Hypothalamus (tissue), 51 donors: ENCODE data around the gene IGFN1.

Experiments used
- DNase-seq, 51 donors: peaks; one replicate each; lab custom pipeline; 2025; lab: John Stamatoyannopoulos, UW

The IGFN1 gene

DNA sequence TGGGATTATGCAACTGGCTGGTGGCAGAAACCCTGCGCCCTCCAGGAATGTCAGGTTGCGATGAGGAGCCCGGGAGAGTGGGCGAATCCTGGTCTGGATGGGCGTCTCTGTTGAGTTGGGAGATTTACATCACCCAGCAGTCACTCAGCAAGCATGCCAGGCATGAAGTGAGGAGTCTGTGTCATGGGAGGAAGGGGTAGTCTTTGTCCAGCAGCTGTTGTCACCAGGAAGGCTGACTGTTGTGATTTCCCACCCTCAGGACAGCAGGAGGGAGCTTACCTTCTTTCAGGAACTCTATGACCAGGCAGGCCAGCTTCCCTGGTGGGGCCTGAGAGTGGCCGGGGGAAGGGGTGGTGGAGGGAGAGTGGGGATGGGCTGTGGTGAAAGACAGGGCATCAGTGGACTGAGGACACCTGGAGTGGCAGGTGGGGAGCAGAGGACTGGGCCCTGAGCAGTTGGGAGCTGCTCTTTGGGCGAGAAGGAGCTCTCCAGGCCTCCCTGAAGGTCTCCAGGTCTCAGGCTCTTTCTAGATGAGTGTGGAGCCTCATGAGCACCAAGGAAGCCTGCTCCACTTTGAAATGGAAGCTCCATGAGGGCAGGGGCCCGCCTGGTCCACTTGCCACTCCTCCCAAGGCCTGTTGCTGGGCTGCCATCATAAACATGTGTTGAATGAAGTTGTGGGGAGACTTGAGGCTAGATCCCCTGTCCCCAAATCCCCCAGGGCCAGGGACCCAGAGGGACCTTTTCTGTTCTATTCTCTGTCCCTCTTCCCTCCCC lies 71.3 kb downstream of the IGFN1 start:
- no peak for DNase-seq

DNA sequence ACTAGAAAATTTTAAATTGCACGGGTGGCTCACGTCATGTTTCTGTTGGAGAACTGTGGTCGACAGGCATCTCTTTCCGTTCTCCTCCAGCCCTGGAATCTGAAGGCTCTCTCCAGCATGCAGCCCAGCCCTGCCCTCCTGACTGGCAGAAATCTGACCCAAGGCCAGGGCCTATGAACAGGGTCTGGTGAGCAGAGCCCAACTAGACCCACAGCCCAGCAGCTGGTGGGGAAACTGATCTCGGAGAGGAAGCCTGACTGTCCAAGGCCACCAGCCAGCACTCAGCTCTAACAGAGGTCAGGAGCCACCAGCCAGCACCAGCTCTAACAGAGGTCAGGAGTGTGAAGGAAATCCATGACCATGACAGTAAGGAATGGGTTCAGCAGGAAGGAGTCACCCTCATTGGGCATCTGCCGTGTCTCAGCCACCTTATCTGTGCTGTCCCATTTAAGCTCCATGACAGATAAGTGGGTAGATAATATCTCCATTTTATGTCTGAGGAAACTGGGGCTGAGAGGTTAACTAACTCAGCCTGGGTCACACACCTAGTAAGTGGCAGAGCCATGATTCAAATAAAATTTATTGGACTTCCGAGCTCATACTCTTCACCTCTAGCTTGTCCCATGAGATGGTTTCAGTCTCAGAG lies 72.5 kb downstream of the IGFN1 start:
- DNase-seq = no peak

DNA sequence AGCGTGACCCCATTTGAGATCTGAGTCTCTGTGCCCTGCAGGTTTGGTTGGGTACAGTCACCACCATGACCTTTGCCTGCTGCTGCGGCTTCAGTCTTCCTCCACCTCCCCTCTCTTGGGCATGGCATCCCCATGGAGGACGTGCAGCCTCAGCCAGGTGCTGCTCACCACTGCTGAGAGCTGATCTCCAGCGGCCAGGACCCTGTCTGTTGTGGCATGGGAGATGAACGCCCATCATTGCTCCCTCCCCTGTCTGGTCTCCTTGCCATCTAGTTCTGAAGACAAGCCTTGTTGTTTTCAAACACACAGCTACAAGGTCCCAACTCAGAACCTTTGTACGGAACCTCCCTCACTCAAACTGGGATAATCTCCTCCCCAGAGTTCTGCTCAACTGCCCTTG lies 73.4 kb downstream of the IGFN1 start:
- no peak for DNase-seq

DNA sequence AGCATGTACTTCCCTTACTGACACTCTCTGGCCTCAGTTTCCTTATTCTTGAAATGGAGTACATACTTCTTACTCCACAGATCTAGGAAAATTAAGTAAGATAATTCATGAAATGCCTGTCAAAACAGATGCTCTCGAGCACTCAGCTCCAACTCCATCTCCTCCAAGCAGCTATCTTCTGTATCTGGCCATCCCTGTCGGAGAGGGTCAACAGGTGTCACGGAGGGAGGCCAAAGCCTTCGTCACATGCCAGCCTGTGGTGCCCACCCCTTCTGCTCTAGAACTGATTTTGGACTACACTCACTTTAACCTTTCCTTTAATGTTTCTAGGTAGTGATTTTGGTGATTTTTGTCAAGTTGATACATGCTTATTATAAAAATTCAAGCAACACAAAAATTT lies 73.9 kb downstream of the IGFN1 start:
- no peak for DNase-seq

DNA sequence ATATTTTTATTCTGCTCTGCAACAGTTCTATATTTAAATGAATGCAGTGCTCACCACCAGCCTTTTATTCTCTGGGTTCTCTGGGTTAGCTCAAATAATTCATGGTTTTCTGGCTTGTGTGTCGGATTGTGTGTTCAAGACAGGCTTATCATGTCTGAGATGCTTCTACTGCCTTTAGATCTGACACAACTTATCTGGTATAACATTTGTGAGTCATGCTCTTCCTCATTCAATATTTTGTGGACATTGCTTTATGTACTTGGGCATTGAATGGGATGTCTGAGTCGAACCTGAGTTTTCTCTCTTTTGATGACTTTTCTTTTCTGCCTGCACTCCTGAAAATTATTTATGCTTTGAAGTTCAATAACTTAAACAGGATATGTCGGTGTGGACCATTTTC lies 75.1 kb downstream of the IGFN1 start:
- DNase-seq = no peak

DNA sequence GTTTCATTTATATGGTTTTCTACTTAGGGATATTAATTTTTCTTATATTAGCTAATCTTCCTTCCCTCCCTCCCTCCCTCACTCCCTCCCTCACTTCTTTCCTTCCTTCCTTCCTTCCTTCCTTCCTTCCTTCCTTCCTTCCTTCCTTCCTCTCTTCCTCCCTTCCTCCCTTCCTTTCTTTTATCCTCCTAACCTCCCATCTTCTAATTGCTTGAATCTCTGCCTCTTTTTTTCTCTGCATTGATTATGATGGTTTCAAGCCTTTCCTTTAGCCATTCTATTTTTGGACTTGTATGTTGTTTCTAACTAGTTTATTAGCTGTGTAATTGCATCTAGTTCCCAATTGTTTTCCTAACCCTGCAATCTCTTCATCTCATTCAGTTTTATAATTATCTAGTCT lies 75.7 kb downstream of the IGFN1 start:
- no peak for DNase-seq

DNA sequence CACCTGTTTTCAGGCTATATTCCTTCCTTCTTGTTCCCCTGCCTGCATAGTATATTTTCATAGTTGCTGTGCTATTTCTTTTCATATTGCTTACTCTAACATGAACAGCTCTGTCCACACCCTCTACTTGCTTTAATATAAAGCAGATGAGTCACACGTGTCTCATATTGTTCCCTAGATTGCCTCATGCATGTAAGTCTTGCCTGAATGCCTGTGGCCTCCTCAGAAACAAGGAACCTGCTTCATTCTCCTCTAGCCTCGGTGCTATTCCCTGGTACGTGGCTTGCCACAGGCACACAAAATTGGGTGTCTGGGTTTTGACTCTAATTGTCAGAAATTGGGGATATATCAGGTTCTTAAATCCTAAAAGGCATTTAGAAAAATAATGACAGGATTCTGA lies 76.2 kb downstream of the IGFN1 start:
- peak in 1 of 51 donors; percentile 10 for DNase-seq

DNA sequence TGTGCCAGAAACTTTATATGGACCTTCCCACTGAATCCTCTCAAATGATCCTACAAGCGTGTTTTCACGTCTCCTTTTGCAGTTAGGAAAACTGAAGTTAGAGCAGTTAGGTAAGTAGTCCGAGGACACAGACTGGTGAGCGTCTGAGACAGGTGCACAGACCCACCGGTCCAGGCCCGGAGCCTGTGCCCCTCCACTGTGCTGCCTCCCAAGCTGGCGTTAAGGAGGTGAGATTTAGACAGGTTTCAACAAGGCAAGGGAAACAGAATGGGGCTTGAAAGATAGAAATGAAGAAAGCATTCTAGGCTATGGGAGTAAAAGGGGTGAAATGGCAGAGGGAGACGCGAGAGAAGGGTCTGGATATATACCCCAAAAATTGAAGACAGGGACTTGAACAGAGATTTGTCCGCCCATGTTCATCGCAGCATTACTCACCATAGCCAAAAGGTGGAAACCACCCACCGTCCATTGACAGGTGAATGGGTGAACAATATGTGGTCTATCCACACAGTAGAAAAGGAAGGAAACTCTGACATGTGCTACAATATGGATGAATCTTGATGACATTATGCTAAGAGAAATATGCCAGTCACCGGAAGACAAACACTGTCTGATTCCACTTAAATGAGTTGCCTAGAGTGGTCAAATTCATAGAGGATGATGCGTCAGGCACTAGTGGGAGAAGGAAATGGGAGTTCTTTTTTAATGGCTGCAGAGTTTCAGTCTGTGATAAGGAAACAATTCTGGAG lies 77.0 kb downstream of the IGFN1 start:
- no peak for DNase-seq

DNA sequence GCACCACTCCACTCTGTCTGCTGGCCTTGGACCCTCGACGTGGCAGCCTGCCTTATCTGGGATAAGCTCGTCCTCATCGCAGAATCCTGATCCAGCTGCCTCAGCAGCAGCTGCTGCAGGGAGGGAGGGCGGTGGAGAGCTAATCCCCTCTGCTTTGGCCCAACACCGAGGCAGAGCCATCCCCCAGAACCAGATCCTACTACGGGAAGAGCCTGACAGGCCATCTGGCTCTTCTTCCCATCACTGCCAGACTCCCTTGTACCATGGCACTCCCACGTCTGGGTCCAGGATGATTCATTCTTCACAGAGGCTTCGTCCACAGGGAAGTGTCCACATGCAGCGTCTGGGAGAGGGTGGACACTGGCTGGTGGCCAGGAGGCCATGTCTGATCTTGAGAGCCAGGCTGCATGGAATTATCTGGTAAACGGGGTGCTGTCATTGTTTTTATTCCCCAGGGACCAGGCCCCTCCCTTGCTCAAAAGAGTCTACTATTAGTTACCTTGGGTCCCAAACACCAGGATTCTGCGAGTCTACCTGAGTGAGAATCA lies 78.1 kb downstream of the IGFN1 start:
- DNase-seq = peak in 2 of 51 donors; percentile 2 to 29

DNA sequence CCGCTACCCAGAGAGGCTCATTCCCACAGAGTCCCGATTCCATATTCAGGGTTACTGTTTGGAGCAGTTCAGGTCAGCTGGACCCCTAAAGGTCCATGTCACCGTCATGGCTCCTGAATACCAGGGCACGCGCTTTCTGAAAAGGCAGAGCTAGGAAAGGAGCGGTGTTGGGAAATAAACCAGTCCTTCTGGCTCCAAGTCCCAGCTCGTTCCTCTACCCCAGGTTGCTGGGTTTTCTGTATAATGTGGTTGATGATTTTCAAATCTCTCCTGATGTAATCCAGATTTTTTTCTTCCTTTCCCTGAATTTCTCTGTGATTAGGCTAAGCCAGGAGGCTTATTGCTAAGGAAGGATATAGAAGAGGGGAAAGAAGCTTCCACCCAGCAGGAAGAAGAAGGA lies 78.7 kb downstream of the IGFN1 start:
- no peak for DNase-seq

DNA sequence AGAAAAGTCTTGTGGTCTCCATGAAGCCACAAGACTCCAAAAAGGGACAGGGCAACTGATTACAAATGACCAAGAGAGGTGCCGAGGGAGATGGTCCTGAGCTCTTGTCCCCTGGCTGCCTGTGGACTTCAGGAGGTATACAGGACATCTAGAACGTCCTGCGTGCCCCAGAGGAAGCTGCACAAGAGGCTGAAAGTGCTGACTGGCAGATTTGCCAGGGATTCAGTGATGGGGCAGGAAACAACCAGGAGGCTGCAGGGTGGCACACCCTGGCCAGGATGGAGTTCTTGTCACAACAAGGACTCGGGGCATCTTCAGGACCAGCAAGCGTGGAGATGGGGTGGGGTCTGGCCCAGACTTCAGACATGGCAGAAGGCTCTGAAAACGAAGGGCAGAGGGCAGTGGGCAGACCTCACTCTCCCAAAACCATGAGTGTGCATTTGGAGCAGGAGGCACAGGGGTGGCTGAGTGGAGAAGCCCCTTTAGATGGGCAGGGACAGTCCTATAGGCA lies 79.3 kb downstream of the IGFN1 start:
- DNase-seq = no peak

DNA sequence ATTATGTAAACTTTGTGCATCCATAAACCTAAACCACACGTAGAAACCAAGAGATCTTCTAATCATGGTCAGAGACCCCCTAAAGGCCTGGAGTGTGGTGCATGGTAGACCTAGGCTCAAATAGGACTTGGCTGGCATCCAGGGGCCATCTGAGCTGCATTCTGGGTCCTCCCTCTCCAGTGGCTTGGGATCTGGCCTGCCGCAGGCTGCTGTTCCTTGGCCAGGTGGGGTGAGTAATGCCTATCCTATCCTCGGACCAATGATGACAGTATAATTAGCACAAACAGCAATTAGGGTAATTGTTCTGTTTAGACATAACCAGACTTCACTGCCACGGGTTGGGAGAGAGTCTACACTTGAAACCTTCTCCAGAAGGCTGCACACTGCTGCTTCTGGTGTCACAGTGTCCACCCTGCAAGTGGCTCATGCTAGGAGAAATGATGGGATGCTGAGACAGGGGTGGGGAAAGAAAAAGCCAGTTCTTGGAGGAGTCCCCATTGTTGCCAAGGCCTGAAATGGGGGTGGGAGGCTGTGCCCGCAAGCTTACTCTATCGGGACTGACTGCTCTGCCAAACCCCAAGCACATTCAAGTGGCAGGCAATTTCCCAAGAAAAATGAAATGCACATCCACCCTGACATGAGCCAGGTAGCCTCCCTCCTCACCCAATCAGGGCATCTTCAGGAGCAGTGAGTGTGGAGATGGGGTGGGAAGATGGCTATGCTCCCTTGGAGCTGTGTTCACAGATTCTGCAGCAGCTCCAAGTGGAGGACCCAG lies 80.2 kb downstream of the IGFN1 start:
- no peak for DNase-seq

DNA sequence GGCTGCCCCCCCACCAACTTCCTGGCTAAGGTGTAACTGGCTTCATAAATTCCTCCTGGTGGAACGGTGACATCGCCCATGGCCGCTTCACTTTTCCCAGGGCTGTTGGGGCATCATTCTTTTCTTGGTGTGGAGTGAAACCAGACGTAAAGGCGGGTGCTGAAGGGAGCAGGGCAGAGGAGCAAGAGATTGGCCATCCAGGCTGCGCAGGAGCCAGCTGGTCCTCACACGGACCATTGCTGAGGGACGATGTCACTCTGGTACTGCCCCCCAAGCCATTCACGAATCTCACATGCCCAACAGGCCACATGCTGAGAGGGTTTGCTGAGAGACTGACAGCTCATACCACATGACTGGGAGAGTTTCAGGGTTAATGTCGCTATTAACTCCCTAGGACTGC lies 82.2 kb downstream of the IGFN1 start:
- no peak for DNase-seq

DNA sequence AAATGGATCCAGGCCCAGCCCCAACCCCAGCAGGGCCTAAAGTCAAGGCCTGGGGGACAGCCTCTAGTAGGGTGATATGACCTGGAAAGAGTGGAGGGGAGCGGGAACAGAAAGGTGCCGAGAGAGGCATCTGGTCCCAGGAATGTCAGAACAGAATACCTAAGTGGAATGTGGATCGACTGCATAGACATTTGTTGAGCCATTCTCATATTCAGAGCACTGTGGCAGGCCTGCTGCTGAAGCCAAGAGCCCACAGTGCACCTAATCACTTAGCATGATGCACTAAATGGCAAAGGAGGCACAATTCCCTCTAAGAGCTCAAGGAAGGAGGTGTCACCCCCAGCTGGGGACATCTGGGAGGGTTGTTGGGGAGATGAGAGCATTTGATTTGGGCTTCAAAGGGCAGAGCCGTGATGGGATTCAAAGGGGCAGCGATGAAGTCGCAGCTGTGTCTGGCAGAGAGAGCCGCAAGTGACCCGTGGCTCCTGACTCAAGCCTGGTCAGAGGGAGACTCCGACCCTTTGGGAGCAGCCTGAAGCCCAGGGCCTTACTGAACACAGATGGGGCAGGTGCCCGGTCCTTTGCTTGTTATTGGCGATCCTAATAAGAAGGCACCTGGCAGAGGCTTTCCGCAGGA lies 84.1 kb downstream of the IGFN1 start:
- no peak for DNase-seq

DNA sequence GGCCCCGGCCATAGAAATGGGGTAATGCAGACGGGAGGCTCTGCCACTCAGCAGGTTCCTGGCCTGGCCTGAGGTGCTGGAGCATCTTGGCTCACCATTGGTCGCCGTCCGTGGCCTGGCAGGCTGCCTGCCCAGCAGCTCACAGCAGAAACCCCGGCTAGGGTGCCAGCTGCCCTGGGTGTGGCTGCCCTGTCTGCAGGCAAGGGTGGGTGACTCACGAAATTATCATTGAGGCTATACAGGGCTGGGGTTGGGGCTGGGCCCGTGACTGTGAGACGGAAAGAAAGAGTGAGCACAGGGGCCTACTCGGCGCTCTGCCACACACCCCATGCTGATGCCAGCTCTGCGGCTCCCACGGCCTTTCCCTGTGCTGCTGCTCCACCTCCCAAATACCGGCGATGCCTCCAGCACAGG lies 84.6 kb downstream of the IGFN1 start:
- peak in 3 of 51 donors; percentile 6 to 40 (median 17) for DNase-seq

DNA sequence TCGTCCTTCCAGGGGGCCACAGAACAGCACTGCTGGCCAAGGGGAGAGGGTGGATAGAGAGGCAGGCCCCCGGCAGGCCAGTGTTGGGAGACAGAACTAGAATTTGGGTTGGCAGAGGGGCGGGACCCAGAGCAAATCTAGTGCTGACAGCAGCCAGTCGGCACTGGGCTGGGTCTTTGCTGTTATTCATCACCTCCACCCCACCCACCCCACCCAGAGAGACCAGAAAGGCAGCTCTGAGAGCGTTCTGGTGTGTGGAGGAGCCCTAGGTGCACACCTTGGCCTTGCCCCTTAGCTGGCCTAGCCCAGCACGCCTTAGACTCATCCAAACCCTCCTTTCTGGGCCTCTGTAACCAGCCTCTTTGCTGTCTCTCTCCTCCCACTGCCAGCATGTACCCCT lies 86.3 kb downstream of the IGFN1 start:
- DNase-seq = no peak

DNA sequence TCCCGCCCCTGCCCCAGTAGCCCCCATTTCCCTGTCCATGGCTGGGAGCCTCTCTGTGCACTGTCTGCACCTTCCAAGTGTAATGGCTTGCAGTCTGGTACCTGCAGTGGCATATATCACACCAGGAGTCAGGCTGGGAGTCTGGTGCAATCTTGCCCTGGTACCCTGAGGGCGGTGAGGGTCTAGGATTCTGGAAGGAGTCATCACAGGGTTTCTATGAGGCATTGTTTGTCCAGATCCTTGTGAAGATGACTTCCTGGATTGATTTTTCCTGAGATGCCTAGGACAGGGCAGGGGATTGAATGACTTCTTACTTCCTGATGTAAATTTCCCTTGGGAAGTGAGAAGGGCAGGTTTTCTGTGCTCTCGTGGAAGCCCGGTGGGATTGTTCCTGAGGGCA lies 86.8 kb downstream of the IGFN1 start:
- no peak for DNase-seq
